NT2/D1 (cell line): ENCODE data around the gene ABL1.

Experiments
- DNase-seq: peaks from one replicate; pipeline ENCODE4 v3.0.0-alpha.2; 2011; ENCODE audit warnings: low read depth, low spot score
- H3K27me3 ChIP-seq: 2 replicates; pipeline ENCODE4 v1.6.0; 2011; ENCODE audit warnings: mild to moderate bottlenecking; ENCODE audit not compliant: insufficient read length, insufficient read depth
- H3K36me3 ChIP-seq: 2 replicates; pipeline ENCODE4 v1.6.1; 2011; ENCODE audit warnings: mild to moderate bottlenecking, low read length, mixed read lengths; ENCODE audit not compliant: insufficient read depth, insufficient read length
- H3K4me1 ChIP-seq: 2 replicates; pipeline ENCODE4 v1.5.1; 2011; ENCODE audit not compliant: insufficient read depth, insufficient read length
- H3K4me3 ChIP-seq: 2 replicates; pipeline ENCODE4 v1.5.1; 2011; ENCODE audit warnings: low read depth; ENCODE audit not compliant: insufficient read length
- H3K9ac ChIP-seq: 2 replicates; pipeline ENCODE4 v1.6.0; 2011; ENCODE audit warnings: low read depth; ENCODE audit not compliant: insufficient read length
- H3K9me3 ChIP-seq: 2 replicates; pipeline ENCODE4 v1.5.1; 2011; ENCODE audit warnings: mild to moderate bottlenecking, low read length; ENCODE audit not compliant: insufficient read depth
- SUZ12 ChIP-seq: IDR thresholded peaks from 2 replicates; pipeline ENCODE4 v1.6.1; 2011; ENCODE audit not compliant: insufficient read length, insufficient read depth; ENCODE audit errors: extremely low read depth
- YY1 ChIP-seq: IDR thresholded peaks from 2 replicates; pipeline ENCODE4 v1.6.1; 2011; ENCODE audit not compliant: insufficient read length, insufficient read depth
- ZNF274 ChIP-seq: IDR thresholded peaks from 2 replicates; pipeline ENCODE4 v1.6.1; 2011; ENCODE audit warnings: mild to moderate bottlenecking, low read depth, low read length

ABL1 gene

DNA sequence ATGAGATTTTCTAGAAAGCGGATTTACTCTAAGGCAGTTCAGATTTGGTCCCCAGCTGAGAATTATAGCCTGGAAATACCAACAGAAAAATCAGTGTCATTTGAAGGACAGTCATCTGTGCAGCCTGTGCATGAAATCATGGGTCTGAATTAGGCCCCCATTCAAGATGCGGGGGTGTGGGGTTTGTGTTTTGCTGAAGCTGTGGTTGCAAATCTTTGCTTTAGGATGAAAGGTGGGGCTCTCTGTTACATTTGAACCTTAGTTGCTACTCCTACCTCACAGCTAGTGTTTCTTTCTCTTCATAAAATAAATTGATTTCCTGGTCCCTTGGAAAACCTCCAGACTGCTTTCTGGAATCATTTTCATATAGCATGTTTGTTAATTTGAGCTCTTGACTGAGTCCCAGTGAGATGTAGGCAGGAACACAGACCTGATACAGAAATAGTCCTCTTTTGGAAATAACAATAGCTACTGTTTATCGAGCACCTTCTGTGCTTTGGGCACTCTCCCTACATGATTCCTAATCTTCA lies 4.8 kb upstream of the ABL1 start:
- no peak for DNase-seq
- Histone ChIP-seq H3K4me1 (peaks cover 3% of the 10 kb centered on the region), H3K9me3 (peaks cover 12% of the 10 kb centered on the region; the same call in 1 of the 2 replicates), H3K4me3 (no peak overlapping the region), H3K36me3 (no peaks in the 10 kb centered on the region), H3K9ac (no peak overlapping the region), H3K27me3 (no peaks in the 10 kb centered on the region)
- TF ChIP-seq YY1 (no peak), SUZ12 (no peak), ZNF274 (no peak)

- Histone ChIP-seq H3K4me1 (peaks cover 3% of the 10 kb centered on the region), H3K9ac (no peak overlapping the region), H3K9me3 (peaks cover 12% of the 10 kb centered on the region; the same call in 1 of the 2 replicates), H3K4me3 (no peak overlapping the region), H3K27me3 (no peaks in the 10 kb centered on the region), H3K36me3 (no peaks in the 10 kb centered on the region)
- no peak for DNase-seq
- TF ChIP-seq YY1 (no peak), SUZ12 (no peak)
Observed at GRCh38 chr9:130831077-130831476, 4.0 kb upstream of the ABL1 start.

DNA sequence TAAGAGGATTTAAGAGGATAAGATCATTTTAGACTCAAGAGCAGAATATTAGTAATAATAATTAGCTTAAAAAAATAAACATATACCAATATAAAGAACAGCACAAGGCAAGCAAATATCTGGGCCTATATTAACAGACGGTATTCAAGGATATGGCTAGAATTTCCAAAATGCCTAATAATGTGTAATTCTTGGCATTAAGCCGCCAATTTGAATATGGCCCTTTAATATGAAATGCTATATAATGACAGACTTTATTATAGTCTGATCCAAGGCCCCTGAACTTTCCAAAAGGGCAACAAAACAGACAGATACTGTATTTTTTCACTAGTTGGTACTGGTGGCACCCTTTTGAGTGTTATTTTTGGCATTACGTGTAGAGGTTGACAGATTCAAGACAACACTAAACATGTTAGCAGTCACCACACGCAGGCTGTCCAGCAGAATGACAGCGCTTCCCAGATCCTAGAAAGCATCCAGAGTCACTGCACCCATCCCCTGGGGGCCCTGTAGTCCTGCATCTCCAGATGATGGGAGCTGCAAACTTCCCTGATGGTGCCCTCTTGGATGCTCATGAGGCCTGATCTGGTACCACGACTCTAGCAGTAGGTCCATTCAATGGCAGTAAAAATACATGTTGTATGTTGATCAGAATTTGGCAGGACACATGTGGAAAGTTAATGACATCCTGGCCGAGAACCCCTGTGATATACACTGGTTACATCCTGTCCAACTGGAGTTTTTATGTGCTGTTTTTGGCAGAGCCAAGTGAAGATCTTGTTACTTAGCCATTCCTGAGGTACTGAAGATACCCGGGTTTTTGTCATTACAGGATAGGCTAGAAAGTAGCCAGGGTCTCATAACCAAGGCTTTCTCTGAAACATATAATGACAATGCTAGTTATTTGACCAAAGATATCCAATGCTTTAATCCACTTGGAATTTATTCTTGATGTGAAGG lies 1.7 kb upstream of the ABL1 start:
- TF ChIP-seq ZNF274 = no peak
- no peak for TF ChIP-seq SUZ12
- no peak overlapping the region for H3K9ac ChIP-seq
- no peaks in the 10 kb centered on the region for H3K27me3 ChIP-seq
- no peak for DNase-seq
- H3K36me3 ChIP-seq = no peaks in the 10 kb centered on the region
- H3K9me3 ChIP-seq = peaks cover 9% of the 10 kb centered on the region; the same call in 1 of the 2 replicates
- no peak overlapping the region for H3K4me3 ChIP-seq
- peaks cover 3% of the 10 kb centered on the region for H3K4me1 ChIP-seq

DNA sequence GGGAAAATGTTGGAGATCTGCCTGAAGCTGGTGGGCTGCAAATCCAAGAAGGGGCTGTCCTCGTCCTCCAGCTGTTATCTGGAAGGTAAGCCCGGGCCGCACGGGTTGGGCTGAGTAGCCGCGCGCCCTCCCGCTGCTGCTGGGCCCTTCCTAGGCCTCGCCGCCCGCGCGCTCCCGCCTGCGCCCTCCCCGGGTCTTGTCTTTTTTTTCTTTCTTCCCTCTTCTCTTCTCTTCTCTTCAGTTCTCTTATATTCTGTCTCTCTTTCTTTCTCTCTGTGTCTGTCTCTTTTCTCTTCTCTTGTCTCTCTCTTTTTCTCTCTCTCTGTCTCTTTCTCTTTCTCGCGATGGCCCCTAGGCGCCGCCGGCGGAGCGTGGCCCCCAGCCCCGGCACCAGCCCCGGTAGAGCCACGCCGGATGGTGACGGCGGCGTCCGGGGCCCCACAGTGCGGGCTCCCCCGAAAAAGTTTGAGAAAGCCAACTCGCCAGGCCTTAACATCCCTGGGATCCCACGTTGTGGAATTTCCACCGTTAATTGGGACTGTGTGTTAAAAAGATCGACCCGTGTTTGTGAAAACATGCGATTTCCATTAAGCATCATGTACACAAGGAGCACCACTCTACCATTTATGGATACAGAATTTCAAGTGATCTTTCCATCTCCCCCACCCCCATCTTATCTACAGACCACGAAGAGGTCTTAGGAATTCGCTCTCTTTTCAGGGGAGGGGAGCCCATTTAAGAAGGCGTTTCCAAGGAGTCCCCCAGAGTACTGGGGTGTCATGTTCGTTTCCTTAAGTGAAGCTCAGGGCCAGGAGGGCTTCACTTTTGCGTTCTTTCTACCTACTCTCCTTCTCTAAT lies 616 bp downstream of the ABL1 start:
- no peak for DNase-seq
- H3K4me1 ChIP-seq = peaks cover 5% of the 10 kb centered on the region

GRCh38 chr9:130837002-130837511 lies 2.0 kb downstream of the ABL1 start:
- Histone ChIP-seq H3K36me3 (peaks cover 5% of the 10 kb centered on the region), H3K4me1 (peaks cover 2% of the 10 kb centered on the region), H3K9me3 (no peaks in the 10 kb centered on the region), H3K4me3 (no peak overlapping the region), H3K27me3 (no peaks in the 10 kb centered on the region), H3K9ac (no peak overlapping the region)
- no peak for DNase-seq
- TF ChIP-seq YY1 (no peak), SUZ12 (no peak)

More for the DNA sequence above, 616 bp downstream of the ABL1 start:
- Histone ChIP-seq H3K9ac (peak overlapping the region; percentile 88), H3K36me3 (peaks cover 5% of the 10 kb centered on the region), H3K4me3 (peak overlapping the region; percentile 82), H3K27me3 (no peaks in the 10 kb centered on the region), H3K9me3 (no peaks in the 10 kb centered on the region)
- TF ChIP-seq SUZ12 (no peak), ZNF274 (no peak), YY1 (no peak)

- Histone ChIP-seq H3K4me1 (peaks cover 2% of the 10 kb centered on the region), H3K27me3 (no peaks in the 10 kb centered on the region), H3K9ac (no peak overlapping the region), H3K9me3 (no peaks in the 10 kb centered on the region), H3K36me3 (peaks cover 5% of the 10 kb centered on the region), H3K4me3 (no peak overlapping the region)
- TF ChIP-seq ZNF274 (no peak), SUZ12 (no peak), YY1 (no peak)
- no peak for DNase-seq
Observed at GRCh38 chr9:130837643-130838042, 2.6 kb downstream of the ABL1 start.
